IMR-90 (cell line): Measurements from ENCODE around the gene SRP54. TPM values are rescaled to one million over a fixed set of nuclear protein-coding genes. Genes with fewer than 3 reads are reported as not detected.

Experiments
- ATAC-seq: fragments of 200-7000 bp; cut with Tn5 transposase; 2 replicates; pipeline ENCODE4 v1.9.1; 2020; ENCODE audit warnings: low read depth, mild to moderate bottlenecking, moderate library complexity
- BruUV-seq: library from RNA; stranded (reverse); fragments of 400-500 nt; replicated peaks from 2 replicates; lab custom pipeline; 2021; lab: Mats Ljungman, UMichigan
- CTCF ChIA-PET: fragments of 300-600 bp; formaldehyde crosslinking; extraction: SDS; loops from one replicate; lab custom pipeline; 2021; ENCODE audit warnings: antibody characterized with exemption; lab: Yijun Ruan, JAX
- POLR2A ChIA-PET: fragments of 300-600 bp; sonication (Branson Sonifier 250); formaldehyde crosslinking; loops from one replicate; lab custom pipeline; 2022; ENCODE audit warnings: antibody characterized with exemption; ENCODE audit not compliant: unreplicated experiment; lab: Charles Lee
- DNase-seq: peaks from one replicate; pipeline ENCODE4 v3.0.0; 2013
- H2AFZ ChIP-seq: replicated peaks from 2 replicates; pipeline ENCODE3; 2013; ENCODE audit warnings: low read length, mild to moderate bottlenecking; ENCODE audit not compliant: poor library complexity
- H2AK5ac ChIP-seq: 2 replicates; pipeline ENCODE4 v1.6.1; 2013; ENCODE audit warnings: low read depth, low read length, inconsistent platforms
- H2AK9ac ChIP-seq: replicated peaks from 2 replicates; pipeline ENCODE3; 2013; ENCODE audit warnings: mild to moderate bottlenecking, low read depth, low read length, moderate library complexity; ENCODE audit not compliant: poor library complexity
- H2BK120ac ChIP-seq: 2 replicates; pipeline ENCODE4 v1.6.1; 2013; ENCODE audit warnings: low read depth, low read length, inconsistent platforms
- H2BK15ac ChIP-seq: 3 replicates; pipeline ENCODE4 v1.6.1; 2013; ENCODE audit warnings: low read depth, low read length, inconsistent platforms
- H2BK20ac ChIP-seq: 2 replicates; pipeline ENCODE4 v1.6.1; 2013; ENCODE audit warnings: low read depth, mild to moderate bottlenecking, inconsistent platforms, low read length, moderate library complexity
- H2BK5ac ChIP-seq: 2 replicates; pipeline ENCODE4 v1.6.1; 2013; ENCODE audit warnings: mild to moderate bottlenecking, low read depth, low read length, inconsistent platforms; ENCODE audit not compliant: poor library complexity, severe bottlenecking
- H3K14ac ChIP-seq: replicated peaks from 2 replicates; pipeline ENCODE4 v1.6.1; 2013; ENCODE audit warnings: low read depth, low read length, inconsistent platforms
- H3K18ac ChIP-seq: 2 replicates; pipeline ENCODE4 v1.6.1; 2013; ENCODE audit warnings: low read depth, low read length, control low read depth
- H3K23ac ChIP-seq: 2 replicates; pipeline ENCODE4 v1.6.1; 2013; ENCODE audit warnings: low read depth, low read length, inconsistent platforms
- H3K27ac ChIP-seq: 2 replicates; pipeline ENCODE4 v1.5.1; 2013; ENCODE audit warnings: mild to moderate bottlenecking, control low read depth, low read length; ENCODE audit not compliant: insufficient read depth
- H3K27me3 ChIP-seq: 2 replicates; pipeline ENCODE4 v1.6.1; 2013; ENCODE audit warnings: low read length; ENCODE audit not compliant: control insufficient read depth, insufficient read depth
- H3K36me3 ChIP-seq: 2 replicates; pipeline ENCODE4 v1.6.1; 2013; ENCODE audit warnings: low read length, mixed read lengths; ENCODE audit not compliant: control insufficient read depth, insufficient read depth
- H3K4ac ChIP-seq: 2 replicates; pipeline ENCODE4 v1.6.1; 2013; ENCODE audit warnings: low read depth, low read length, inconsistent platforms
- H3K4me1 ChIP-seq: 2 replicates; pipeline ENCODE4 v1.6.1; 2013; ENCODE audit warnings: low read length, mixed read lengths; ENCODE audit not compliant: control insufficient read depth, insufficient read depth
- H3K4me2 ChIP-seq: 2 replicates; pipeline ENCODE4 v1.6.1; 2013; ENCODE audit warnings: low read depth, mild to moderate bottlenecking, control low read depth, low read length, moderate library complexity
- H3K4me3 ChIP-seq: 2 replicates; pipeline ENCODE4 v1.5.1; 2013; ENCODE audit warnings: low read depth, mild to moderate bottlenecking, control low read depth, low read length, moderate library complexity; ENCODE audit not compliant: insufficient read depth
- H3K56ac ChIP-seq: 2 replicates; pipeline ENCODE4 v1.6.1; 2013; ENCODE audit warnings: low read length, inconsistent platforms; ENCODE audit not compliant: insufficient read depth; ENCODE audit errors: extremely low read depth
- H3K79me1 ChIP-seq, 2 experiments: 2 replicates each; pipeline ENCODE4 v1.6.1; 2013; ENCODE audit warnings: low read length in 2 of 2, inconsistent platforms in 1 of 2, low read depth in 1 of 2
- H3K9ac ChIP-seq: 2 replicates; pipeline ENCODE4 v1.6.1; 2013; ENCODE audit warnings: low read depth, low read length, control low read depth
- H3K9me1 ChIP-seq: 2 replicates; pipeline ENCODE4 v1.6.1; 2013; ENCODE audit warnings: low read length, inconsistent platforms; ENCODE audit not compliant: insufficient read depth
- H3K9me3 ChIP-seq: 2 replicates; pipeline ENCODE4 v1.6.1; 2013; ENCODE audit warnings: low read length; ENCODE audit not compliant: control insufficient read depth, insufficient read depth
- H4K20me1 ChIP-seq: 2 replicates; pipeline ENCODE4 v1.6.1; 2013; ENCODE audit warnings: low read length, inconsistent platforms; ENCODE audit not compliant: insufficient read depth
- H4K5ac ChIP-seq: 2 replicates; pipeline ENCODE4 v1.6.1; 2013; ENCODE audit warnings: mild to moderate bottlenecking, low read depth, low read length, control low read depth
- H4K8ac ChIP-seq, 2 experiments: 2 replicates each; pipeline ENCODE4 v1.6.1; 2013; ENCODE audit warnings: low read depth in 2 of 2, low read length in 2 of 2, control low read depth in 1 of 2, inconsistent platforms in 1 of 2
- H4K91ac ChIP-seq: 2 replicates; pipeline ENCODE4 v1.6.1; 2013; ENCODE audit warnings: low read depth, low read length, inconsistent platforms; ENCODE audit not compliant: insufficient read depth
- MAFK ChIP-seq: IDR thresholded peaks from 2 replicates; pipeline ENCODE4 v1.6.1; 2012; ENCODE audit warnings: low read depth, low read length, improper control_type of control experiment
- RAD21 ChIP-seq: IDR thresholded peaks from 2 replicates; pipeline ENCODE4 v1.6.1; 2012; ENCODE audit warnings: low read length, improper control_type of control experiment
- WGBS, 2 experiments: methylation state at CpG; one replicate each; pipeline versions ENCODE4 v1.1.5 to v1.1.7; 2013; ENCODE audit warnings: missing lambda C conversion rate in 2 of 2; ENCODE audit not compliant: insufficient read length in 1 of 2; ENCODE audit errors: extremely low coverage in 2 of 2; 5-methylcytosine and 5-hydroxymethylcytosine counted together
- dilution Hi-C: fragments of 300-500 bp; cut with HindIII; formaldehyde crosslinking; loops from one replicate; pipeline ENCODE4 v1.14.3; 2018; ENCODE audit warnings: low sequenced_read_pairs; ENCODE audit not compliant: unreplicated experiment
- in situ Hi-C: fragments of 300-500 bp; cut with MboI; formaldehyde crosslinking; loops from 3 replicates; pipeline ENCODE4 v1.14.3; 2019; ENCODE audit warnings: low sequenced_read_pairs, inconsistent platforms, mixed read lengths
- intact Hi-C: fragments of 100-400 bp; cut with micrococcal nuclease; formaldehyde crosslinking; loops from 2 replicates; pipeline ENCODE4 v1.10.0; 2022
- polyA plus RNA-seq, 3 experiments: library from polyadenylated mRNA; depleted of rRNA; stranded (reverse); fragments of >200 nt; gene quantifications; 2 replicates each; pipeline ENCODE4 v1.2.3, GENCODE V29; 2012; ENCODE audit warnings: low replicate concordance in 1 of 3
- total RNA-seq: library from RNA; depleted of rRNA; stranded (reverse); fragments of >200 nt; gene quantifications from 2 replicates; pipeline ENCODE4 v1.2.3, GENCODE V29; 2012

SRP54 gene
- total and polyA plus RNA-seq, 2 of the 4 experiments (the other 2 are of a cell fraction), result 56.2 to 63.3 TPM

DNA sequence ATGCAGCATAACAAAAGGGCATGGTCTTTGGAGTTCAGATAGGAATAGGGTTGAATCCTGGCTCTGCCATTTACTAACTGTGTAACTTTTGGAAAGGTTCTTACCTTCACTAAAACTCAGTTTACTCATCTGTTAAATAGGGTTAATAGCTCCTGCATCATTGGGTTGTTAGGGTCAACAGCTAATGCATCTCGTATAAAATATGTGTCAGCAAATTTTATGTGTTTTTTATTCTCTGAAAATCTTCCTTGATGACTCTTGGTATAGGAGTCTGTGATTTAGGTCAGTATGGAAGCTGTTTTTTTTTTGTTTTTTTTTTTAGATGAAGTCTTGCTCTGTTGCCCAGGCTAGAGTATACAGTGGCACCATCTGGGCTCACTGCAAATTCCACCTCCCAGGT, 36.1 kb upstream of the SRP54 start:
- Histone ChIP-seq H3K79me1 (no peaks in the 10 kb centered on the region), H3K9me1 (no peaks in the 10 kb centered on the region), H3K4me1 (peaks cover 2% of the 10 kb centered on the region; the same call in 1 of the 2 replicates), H2BK15ac (no peak overlapping the region), H3K4ac (no peak overlapping the region), H3K56ac (no peak overlapping the region), H3K27me3 (no peaks in the 10 kb centered on the region), H2BK5ac (no peak overlapping the region), H2BK120ac (no peak overlapping the region), H3K9me3 (no peaks in the 10 kb centered on the region), H3K36me3 (no peaks in the 10 kb centered on the region), H2AK5ac (no peak overlapping the region), H4K5ac (no peak overlapping the region), H4K20me1 (no peaks in the 10 kb centered on the region), H3K27ac (no peak overlapping the region), H3K9ac (no peak overlapping the region), H3K23ac (no peak overlapping the region), H3K4me2 (no peak overlapping the region), H3K4me3 (no peak overlapping the region), H3K18ac (no peak overlapping the region), H2AFZ (no peak overlapping the region), H2BK20ac (no peak overlapping the region), H3K14ac (no peak overlapping the region), H4K8ac (no peak overlapping the region), H2AK9ac (no peak overlapping the region), H4K91ac (no peak overlapping the region)
- intact Hi-C loops, result no loop called here
- TF ChIP-seq RAD21, result no peak
- peak; percentile 76 for TF ChIP-seq MAFK
- in situ Hi-C loops, result no loop called here
- ChIA-PET POLR2A (interaction anchor here (0.6 kb wide), 1 partner anchor 711 kb away, joined by 5 read pairs; no protein-coding TSS in a partner anchor), CTCF (interaction anchor here (0.6 to 1.0 kb wide), 3 partner anchors 12 to 668 kb away, joined by 3 to 4 read pairs (median 3); no protein-coding TSS in a partner anchor)
- WGBS, 2 experiments, result no CpG with 5 or more reads among the region's 1 CpG
- dilution Hi-C loops, result no loop called here
- DNase-seq, result no peak
- no peak for ATAC-seq
- BruUV-seq, result no TSS peak
